K562 (cell line): ENCODE results near the gene PHETA1. TPM values are rescaled to one million over a fixed set of nuclear protein-coding genes. Genes with fewer than 3 reads are reported as not detected.

Source experiments
- CBFA2T2 ChIP-seq: fragments of 450-650 bp; conservative IDR thresholded peaks from 2 replicates; pipeline ENCODE4 v1.6.1; 2017; ENCODE audit warnings: mild to moderate bottlenecking
- CXXC5 ChIP-seq: fragments of 250-450 bp; sonication (Bioruptor Pico); IDR thresholded peaks from 2 replicates; pipeline ENCODE4 v1.8.0; 2022; ENCODE audit warnings: inconsistent platforms, mild to moderate bottlenecking, moderate library complexity
- FOXJ3 ChIP-seq: sonication (generic); formaldehyde crosslinking; IDR thresholded peaks from 2 replicates; pipeline ENCODE4 v1.4.0; 2020; ENCODE audit warnings: mild to moderate bottlenecking, missing genetic modification reagents
- FOXM1 ChIP-seq, 2 experiments: fragments of 450-650 bp in 1 of 2; sonication (generic) in 1 of 2; formaldehyde crosslinking in 1 of 2; IDR thresholded peaks; 2 replicates each; pipeline versions ENCODE4 v1.6.1 to v1.9.0; 2017 to 2022; ENCODE audit warnings: low read depth in 2 of 2, mild to moderate bottlenecking in 2 of 2, missing genetic modification reagents in 1 of 2, moderate library complexity in 1 of 2
- HNRNPLL ChIP-seq: fragments of 200-400 bp; formaldehyde crosslinking; IDR thresholded peaks from 2 replicates; pipeline ENCODE4 v1.6.1; 2017; ENCODE audit warnings: low read length, low read depth, mild to moderate bottlenecking; ENCODE audit not compliant: poor library complexity, severe bottlenecking
- PHF21A ChIP-seq: fragments of 450-650 bp; IDR thresholded peaks from 2 replicates; pipeline ENCODE4 v1.6.1; 2017; ENCODE audit warnings: low read depth, borderline replicate concordance
- SNIP1 ChIP-seq: fragments of 450-650 bp; IDR thresholded peaks from 2 replicates; pipeline ENCODE4 v1.7.1; 2017; ENCODE audit warnings: low read depth, mild to moderate bottlenecking
- ZFP30 ChIP-seq: fragments of 250-450 bp; sonication (Bioruptor Pico); IDR thresholded peaks from 2 replicates; pipeline ENCODE4 v1.8.0; 2022; ENCODE audit warnings: moderate library complexity, mild to moderate bottlenecking, inconsistent platforms, borderline replicate concordance
- ZFX ChIP-seq: sonication (generic); formaldehyde crosslinking; IDR thresholded peaks from 2 replicates; pipeline ENCODE4 v1.8.0; 2022; ENCODE audit warnings: mild to moderate bottlenecking, missing genetic modification reagents, moderate library complexity
- ZNF668 ChIP-seq: fragments of 250-450 bp; sonication (Bioruptor Pico); IDR thresholded peaks from 2 replicates; pipeline ENCODE4 v1.8.0; 2022; ENCODE audit warnings: mild to moderate bottlenecking, inconsistent platforms
- polyA plus RNA-seq, 8 experiments: library from polyadenylated mRNA; depleted of rRNA in 4 of 8; stranded (reverse) in 5 of 8; unstranded in 3 of 8; fragments of >200 nt; fragmentation: Nextera tagmentation in 2 of 8; fragmentation: Illumina TruSeq in 1 of 8; extraction: Ambion mirVana in 2 of 8; extraction: Trizol in 1 of 8; gene quantifications; 2 replicates each; pipeline versions ENCODE4 v1.2.1 to v1.2.3, GENCODE V29; 2011 to 2014; ENCODE audit warnings: inconsistent platforms in 1 of 8, missing spikeins in 1 of 8
- total RNA-seq, 7 experiments: library from RNA; depleted of rRNA in 6 of 7; stranded (reverse); fragments of >200 nt in 6 of 7; fragmentation: Illumina TruSeq in 2 of 7; extraction: Trizol in 2 of 7; gene quantifications; 2 replicates each; pipeline versions ENCODE4 v1.2.1 to v1.2.3, GENCODE V29; 2011 to 2021; ENCODE audit warnings: low replicate concordance in 1 of 7
- TF ChIP-seq, protein P1 (sequence below), 2 experiments: IDR thresholded peaks; 2 replicates each; pipeline ENCODE4 v1.6.1; 2011; ENCODE audit warnings: borderline replicate concordance in 1 of 2, control low read depth in 1 of 2, low read depth in 1 of 2, low read length in 1 of 2, mild to moderate bottlenecking in 1 of 2, mixed read lengths in 1 of 2, moderate library complexity in 1 of 2; ENCODE audit not compliant: insufficient read depth in 1 of 2, insufficient read length in 1 of 2, poor library complexity in 1 of 2, severe bottlenecking in 1 of 2; ENCODE audit errors: extremely low read depth in 1 of 2
- TF ChIP-seq, protein P2 (sequence below): fragments of 450-650 bp; IDR thresholded peaks from 2 replicates; pipeline ENCODE4 v1.6.1; 2016; ENCODE audit warnings: mild to moderate bottlenecking
- TF ChIP-seq, protein P3 (sequence below): fragments of 250-450 bp; sonication (Bioruptor Pico); IDR thresholded peaks from 2 replicates; pipeline ENCODE4 v1.4.0; 2020
- TF ChIP-seq, protein P4 (sequence below): fragments of 450-650 bp; formaldehyde crosslinking; IDR thresholded peaks from 2 replicates; pipeline ENCODE4 v1.4.0; 2020; ENCODE audit warnings: mild to moderate bottlenecking
- TF ChIP-seq, protein P5 (sequence below): fragments of 250-450 bp; sonication (Bioruptor Pico); IDR thresholded peaks from 2 replicates; pipeline ENCODE4 v1.8.0; 2021; ENCODE audit warnings: moderate library complexity, mild to moderate bottlenecking, inconsistent platforms
- TF ChIP-seq, protein P6 (sequence below): fragments of 250-450 bp; sonication (Bioruptor Pico); IDR thresholded peaks from 2 replicates; pipeline ENCODE4 v1.4.0; 2020; ENCODE audit warnings: borderline replicate concordance

PHETA1 gene
- total and polyA plus RNA-seq, 9 of the 15 experiments (the other 6 are each of a cell fraction or from before 2014, with no cell fraction given), result 0.03 to 12.4 (median 3.0) TPM

DNA sequence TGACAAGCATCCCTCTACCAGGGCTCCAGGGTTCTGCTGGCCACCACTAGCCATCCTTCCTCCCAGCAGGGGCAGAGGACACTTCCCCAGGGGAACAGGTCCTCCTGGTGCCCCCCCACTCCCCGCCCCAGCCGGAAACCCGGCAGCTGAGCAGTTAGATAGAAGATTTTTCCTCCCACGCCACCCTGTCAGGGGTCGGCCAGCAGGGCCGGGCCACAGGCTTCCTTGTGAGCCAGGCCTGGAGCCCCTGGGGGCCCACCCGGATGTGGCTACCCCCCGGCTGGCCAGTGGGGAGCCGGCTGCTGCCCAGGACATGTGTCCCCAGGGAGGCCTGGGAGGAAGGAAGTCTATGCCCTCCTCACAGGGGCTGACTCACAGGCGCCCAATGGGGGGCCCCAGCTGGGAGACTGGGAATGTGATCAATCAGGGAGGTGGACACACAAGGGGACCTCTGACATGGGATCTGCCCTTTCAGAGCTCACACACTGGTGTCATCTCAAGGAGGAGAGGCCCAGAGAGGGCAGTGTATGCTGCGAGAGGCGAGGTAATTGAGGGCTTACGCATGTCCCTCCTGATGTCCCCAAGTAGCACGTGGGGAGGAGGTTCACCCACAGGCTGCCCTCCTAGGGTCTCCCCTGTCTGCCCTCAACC lies 41.0 kb upstream of the PHETA1 start (continued):
- TF ChIP-seq, protein P1, sequence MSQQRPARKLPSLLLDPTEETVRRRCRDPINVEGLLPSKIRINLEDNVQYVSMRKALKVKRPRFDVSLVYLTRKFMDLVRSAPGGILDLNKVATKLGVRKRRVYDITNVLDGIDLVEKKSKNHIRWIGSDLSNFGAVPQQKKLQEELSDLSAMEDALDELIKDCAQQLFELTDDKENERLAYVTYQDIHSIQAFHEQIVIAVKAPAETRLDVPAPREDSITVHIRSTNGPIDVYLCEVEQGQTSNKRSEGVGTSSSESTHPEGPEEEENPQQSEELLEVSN (IDR thresholded peaks at IDR 0.05; ENCODE audit: borderline replicate concordance in 1 of 2, extremely low read depth in 1 of 2, insufficient read depth in 1 of 2, insufficient read length in 1 of 2, low read depth in 1 of 2, low read length in 1 of 2, poor library complexity in 1 of 2, severe bottlenecking in 1 of 2), result peak in 1 of 2 experiments; percentile 29
- TF ChIP-seq SNIP1 (no peak), FOXM1 (IDR thresholded peaks at IDR 0.05; ENCODE audit: low read depth) (no peak), FOXM1 (CRISPR knock-in tag; IDR thresholded peaks at IDR 0.05; ENCODE audit: low read depth) (no peak), ZFX (CRISPR knock-in tag) (peak; percentile 53), ZFP30 (no peak), ZNF668 (no peak), FOXJ3 (CRISPR knock-in tag) (no peak), PHF21A (peak; percentile 37; the same call in 1 of the 2 replicates), CBFA2T2 (peak; percentile 70), HNRNPLL (no peak), CXXC5 (CRISPR knock-in tag) (no peak)
- TF ChIP-seq, protein P2, sequence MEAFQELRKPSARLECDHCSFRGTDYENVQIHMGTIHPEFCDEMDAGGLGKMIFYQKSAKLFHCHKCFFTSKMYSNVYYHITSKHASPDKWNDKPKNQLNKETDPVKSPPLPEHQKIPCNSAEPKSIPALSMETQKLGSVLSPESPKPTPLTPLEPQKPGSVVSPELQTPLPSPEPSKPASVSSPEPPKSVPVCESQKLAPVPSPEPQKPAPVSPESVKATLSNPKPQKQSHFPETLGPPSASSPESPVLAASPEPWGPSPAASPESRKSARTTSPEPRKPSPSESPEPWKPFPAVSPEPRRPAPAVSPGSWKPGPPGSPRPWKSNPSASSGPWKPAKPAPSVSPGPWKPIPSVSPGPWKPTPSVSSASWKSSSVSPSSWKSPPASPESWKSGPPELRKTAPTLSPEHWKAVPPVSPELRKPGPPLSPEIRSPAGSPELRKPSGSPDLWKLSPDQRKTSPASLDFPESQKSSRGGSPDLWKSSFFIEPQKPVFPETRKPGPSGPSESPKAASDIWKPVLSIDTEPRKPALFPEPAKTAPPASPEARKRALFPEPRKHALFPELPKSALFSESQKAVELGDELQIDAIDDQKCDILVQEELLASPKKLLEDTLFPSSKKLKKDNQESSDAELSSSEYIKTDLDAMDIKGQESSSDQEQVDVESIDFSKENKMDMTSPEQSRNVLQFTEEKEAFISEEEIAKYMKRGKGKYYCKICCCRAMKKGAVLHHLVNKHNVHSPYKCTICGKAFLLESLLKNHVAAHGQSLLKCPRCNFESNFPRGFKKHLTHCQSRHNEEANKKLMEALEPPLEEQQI, result no peak
- TF ChIP-seq, protein P3, sequence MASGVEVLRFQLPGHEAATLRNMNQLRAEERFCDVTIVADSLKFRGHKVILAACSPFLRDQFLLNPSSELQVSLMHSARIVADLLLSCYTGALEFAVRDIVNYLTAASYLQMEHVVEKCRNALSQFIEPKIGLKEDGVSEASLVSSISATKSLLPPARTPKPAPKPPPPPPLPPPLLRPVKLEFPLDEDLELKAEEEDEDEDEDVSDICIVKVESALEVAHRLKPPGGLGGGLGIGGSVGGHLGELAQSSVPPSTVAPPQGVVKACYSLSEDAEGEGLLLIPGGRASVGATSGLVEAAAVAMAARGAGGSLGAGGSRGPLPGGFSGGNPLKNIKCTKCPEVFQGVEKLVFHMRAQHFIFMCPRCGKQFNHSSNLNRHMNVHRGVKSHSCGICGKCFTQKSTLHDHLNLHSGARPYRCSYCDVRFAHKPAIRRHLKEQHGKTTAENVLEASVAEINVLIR (CRISPR knock-in tag), result no peak
- TF ChIP-seq, protein P4, sequence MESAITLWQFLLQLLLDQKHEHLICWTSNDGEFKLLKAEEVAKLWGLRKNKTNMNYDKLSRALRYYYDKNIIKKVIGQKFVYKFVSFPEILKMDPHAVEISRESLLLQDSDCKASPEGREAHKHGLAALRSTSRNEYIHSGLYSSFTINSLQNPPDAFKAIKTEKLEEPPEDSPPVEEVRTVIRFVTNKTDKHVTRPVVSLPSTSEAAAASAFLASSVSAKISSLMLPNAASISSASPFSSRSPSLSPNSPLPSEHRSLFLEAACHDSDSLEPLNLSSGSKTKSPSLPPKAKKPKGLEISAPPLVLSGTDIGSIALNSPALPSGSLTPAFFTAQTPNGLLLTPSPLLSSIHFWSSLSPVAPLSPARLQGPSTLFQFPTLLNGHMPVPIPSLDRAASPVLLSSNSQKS, result no peak
- TF ChIP-seq, protein P5, sequence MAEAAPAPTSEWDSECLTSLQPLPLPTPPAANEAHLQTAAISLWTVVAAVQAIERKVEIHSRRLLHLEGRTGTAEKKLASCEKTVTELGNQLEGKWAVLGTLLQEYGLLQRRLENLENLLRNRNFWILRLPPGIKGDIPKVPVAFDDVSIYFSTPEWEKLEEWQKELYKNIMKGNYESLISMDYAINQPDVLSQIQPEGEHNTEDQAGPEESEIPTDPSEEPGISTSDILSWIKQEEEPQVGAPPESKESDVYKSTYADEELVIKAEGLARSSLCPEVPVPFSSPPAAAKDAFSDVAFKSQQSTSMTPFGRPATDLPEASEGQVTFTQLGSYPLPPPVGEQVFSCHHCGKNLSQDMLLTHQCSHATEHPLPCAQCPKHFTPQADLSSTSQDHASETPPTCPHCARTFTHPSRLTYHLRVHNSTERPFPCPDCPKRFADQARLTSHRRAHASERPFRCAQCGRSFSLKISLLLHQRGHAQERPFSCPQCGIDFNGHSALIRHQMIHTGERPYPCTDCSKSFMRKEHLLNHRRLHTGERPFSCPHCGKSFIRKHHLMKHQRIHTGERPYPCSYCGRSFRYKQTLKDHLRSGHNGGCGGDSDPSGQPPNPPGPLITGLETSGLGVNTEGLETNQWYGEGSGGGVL (CRISPR knock-in tag), result no peak
- TF ChIP-seq, protein P6, sequence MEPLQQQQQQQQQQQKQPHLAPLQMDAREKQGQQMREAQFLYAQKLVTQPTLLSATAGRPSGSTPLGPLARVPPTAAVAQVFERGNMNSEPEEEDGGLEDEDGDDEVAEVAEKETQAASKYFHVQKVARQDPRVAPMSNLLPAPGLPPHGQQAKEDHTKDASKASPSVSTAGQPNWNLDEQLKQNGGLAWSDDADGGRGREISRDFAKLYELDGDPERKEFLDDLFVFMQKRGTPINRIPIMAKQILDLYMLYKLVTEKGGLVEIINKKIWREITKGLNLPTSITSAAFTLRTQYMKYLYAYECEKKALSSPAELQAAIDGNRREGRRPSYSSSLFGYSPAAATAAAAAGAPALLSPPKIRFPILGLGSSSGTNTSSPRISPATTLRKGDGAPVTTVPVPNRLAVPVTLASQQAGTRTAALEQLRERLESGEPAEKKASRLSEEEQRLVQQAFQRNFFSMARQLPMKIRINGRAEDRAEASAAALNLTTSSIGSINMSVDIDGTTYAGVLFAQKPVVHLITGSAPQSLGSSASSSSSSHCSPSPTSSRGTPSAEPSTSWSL (CRISPR knock-in tag), result no peak
